Testis (tissue), 3 donors: ENCODE measurements around the gene KCNIP2. TPM values are rescaled to one million over a fixed set of nuclear protein-coding genes. Genes with fewer than 3 reads are reported as not detected.

Experiments used
- DNase-seq: peaks from one replicate; pipeline ENCODE4 v3.0.0-alpha.2; 2019
- H3K27ac ChIP-seq, 2 donors: fragments of 200-600 bp; sonication (generic); one replicate each; pipeline ENCODE4 v1.5.1; 2019
- H3K27me3 ChIP-seq: fragments of 200-600 bp; sonication (generic); one replicate; pipeline ENCODE4 v1.5.1; 2019
- H3K36me3 ChIP-seq: fragments of 200-600 bp; sonication (generic); one replicate; pipeline ENCODE4 v1.5.1; 2017; ENCODE audit warnings: low read depth; ENCODE audit errors: missing control alignments
- H3K4me1 ChIP-seq: fragments of 200-600 bp; sonication (generic); one replicate; pipeline ENCODE4 v1.5.1; 2019
- H3K4me3 ChIP-seq, 2 donors: fragments of 200-600 bp; sonication (generic); one replicate each; pipeline ENCODE4 v1.5.1; 2017 to 2019
- H3K9me3 ChIP-seq: fragments of 200-600 bp; sonication (generic); one replicate; pipeline ENCODE4 v1.5.1; 2017
- CTCF ChIP-seq, 3 experiments: fragments of 450-650 bp in 2 of 3; fragments of 200-600 bp in 1 of 3; sonication (generic) in 1 of 3; IDR thresholded peaks; one replicate each; pipeline ENCODE4 v1.5.1; 2016 to 2019; ENCODE audit warnings: antibody characterized with exemption in 3 of 3, mild to moderate bottlenecking in 2 of 3, moderate library complexity in 1 of 3
- POLR2A ChIP-seq: fragments of 450-650 bp; IDR thresholded peaks from one replicate; pipeline ENCODE4 v1.6.1; 2017; ENCODE audit warnings: antibody characterized with exemption, mild to moderate bottlenecking, moderate library complexity
- WGBS, 2 donors: methylation state at CpG; one replicate each; pipeline ENCODE4 v1.1.5; 2018; 5-methylcytosine and 5-hydroxymethylcytosine counted together
- intact Hi-C: fragments of 100-400 bp; cut with DNase I; formaldehyde crosslinking; loops from one replicate; pipeline ENCODE4 v1.15.1; 2023; ENCODE audit warnings: low total_unique reads
- polyA plus RNA-seq: library from polyadenylated mRNA; stranded (reverse); fragments of 350-450 nt; fragmentation: Illumina TruSeq; extraction: RNeasy Lipid Tissue Mini Kit (QIAGEN cat#74804); gene quantifications from one replicate; pipeline ENCODE4 v1.2.3, GENCODE V29; 2014; ENCODE audit warnings: low read depth, low replicate concordance; ENCODE audit not compliant: insufficient read depth
- total RNA-seq, 2 donors: library from RNA; depleted of rRNA; stranded (reverse); fragments of >200 nt; gene quantifications; one replicate each; pipeline ENCODE4 v1.2.3, GENCODE V29; 2016

KCNIP2 gene
- total and polyA plus RNA-seq, 3 donors from 2014 or later, result 5.1 to 6.8 (median 5.6) TPM

- 3 to 6% methylated on average over 6 to 56 of the region's 56 CpGs for WGBS, 2 donors
Measured at GRCh38 chr10:101830322-101831168, 13.1 kb downstream of the KCNIP2 start.

GRCh38 chr10:101829561-101830315 lies 13.9 kb downstream of the KCNIP2 start:
- TF ChIP-seq POLR2A (no peak), CTCF (IDR thresholded peaks at IDR 0.05) (no peak)
- Histone ChIP-seq H3K9me3 (no peaks in the 10 kb centered on the region), H3K4me1 (peaks cover 11% of the 10 kb centered on the region), H3K27ac (no peak overlapping the region), H3K27me3 (no peaks in the 10 kb centered on the region), H3K4me3 (peak overlapping the region; percentile 19 to 59), H3K36me3 (no peaks in the 10 kb centered on the region)
- intact Hi-C loops, result no loop called here
- WGBS, 2 donors, result 21 to 38% methylated on average over 9 to 23 of the region's 31 CpGs
- DNase-seq, result peak; percentile 77

More at GRCh38 chr10:101830322-101831168, 13.1 kb downstream of the KCNIP2 start:
- peaks cover 11% of the 10 kb centered on the region for H3K4me1 ChIP-seq
- H3K9me3 ChIP-seq, result no peaks in the 10 kb centered on the region
- DNase-seq, result peak; percentile 89
- TF ChIP-seq POLR2A (no peak), CTCF (IDR thresholded peaks at IDR 0.05) (no peak)
- peak overlapping the region; percentile 19 to 59 for H3K4me3 ChIP-seq
- H3K27ac ChIP-seq, result peak overlapping the region in 1 of 2 donors; percentile 28
- H3K27me3 ChIP-seq, result no peaks in the 10 kb centered on the region
- no peaks in the 10 kb centered on the region for H3K36me3 ChIP-seq
- intact Hi-C loops, result no loop called here

DNA sequence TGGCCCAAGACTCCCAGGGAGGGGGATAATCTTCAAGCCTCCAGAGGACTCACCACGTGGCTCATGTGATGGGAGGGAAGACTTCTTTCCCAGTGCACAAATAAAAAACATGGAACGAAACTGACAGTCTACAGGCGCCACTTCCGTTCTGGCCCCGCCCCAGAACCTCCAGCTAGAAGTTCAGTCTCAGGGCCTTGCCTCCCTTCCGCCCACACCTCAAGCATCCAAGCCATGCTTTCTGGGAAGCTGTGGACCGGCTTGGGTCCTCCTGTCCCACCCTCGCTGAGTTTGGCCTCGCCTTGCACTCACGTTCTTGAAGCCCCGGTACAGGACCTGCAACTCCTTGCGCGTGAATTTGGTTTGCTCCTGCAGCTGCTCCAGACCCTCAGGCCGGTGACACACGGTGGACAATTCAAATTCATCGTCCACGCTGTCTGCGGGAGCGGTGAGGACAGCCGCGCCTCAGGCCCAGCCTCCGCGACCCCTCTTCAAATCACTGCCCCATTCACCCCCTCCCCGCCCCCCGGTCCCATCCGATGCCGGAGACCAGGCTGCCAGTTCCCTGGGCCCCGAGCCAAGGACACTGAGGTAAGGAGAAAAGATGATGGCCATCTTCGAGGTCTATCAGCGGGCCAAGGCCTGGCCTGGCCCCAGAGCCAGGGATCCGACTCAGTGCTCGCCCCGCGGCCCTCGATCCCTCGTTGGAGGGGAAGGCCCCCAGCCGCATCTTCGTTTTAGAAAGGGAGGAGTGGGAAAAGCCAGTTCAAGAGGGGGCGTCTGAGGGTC lies 14.6 kb downstream of the KCNIP2 start:
- Histone ChIP-seq H3K9me3 (no peaks in the 10 kb centered on the region), H3K4me3 (peak overlapping the region; percentile 14 to 18), H3K27ac (no peak overlapping the region), H3K4me1 (peaks cover 11% of the 10 kb centered on the region), H3K27me3 (no peaks in the 10 kb centered on the region), H3K36me3 (no peaks in the 10 kb centered on the region)
- peak; percentile 37 for DNase-seq
- WGBS, 2 donors, result 47 to 50% methylated on average over 28 to 39 of the region's 39 CpGs
- intact Hi-C loops, result no loop called here
- TF ChIP-seq CTCF (IDR thresholded peaks at IDR 0.05) (no peak), POLR2A (no peak)

DNA sequence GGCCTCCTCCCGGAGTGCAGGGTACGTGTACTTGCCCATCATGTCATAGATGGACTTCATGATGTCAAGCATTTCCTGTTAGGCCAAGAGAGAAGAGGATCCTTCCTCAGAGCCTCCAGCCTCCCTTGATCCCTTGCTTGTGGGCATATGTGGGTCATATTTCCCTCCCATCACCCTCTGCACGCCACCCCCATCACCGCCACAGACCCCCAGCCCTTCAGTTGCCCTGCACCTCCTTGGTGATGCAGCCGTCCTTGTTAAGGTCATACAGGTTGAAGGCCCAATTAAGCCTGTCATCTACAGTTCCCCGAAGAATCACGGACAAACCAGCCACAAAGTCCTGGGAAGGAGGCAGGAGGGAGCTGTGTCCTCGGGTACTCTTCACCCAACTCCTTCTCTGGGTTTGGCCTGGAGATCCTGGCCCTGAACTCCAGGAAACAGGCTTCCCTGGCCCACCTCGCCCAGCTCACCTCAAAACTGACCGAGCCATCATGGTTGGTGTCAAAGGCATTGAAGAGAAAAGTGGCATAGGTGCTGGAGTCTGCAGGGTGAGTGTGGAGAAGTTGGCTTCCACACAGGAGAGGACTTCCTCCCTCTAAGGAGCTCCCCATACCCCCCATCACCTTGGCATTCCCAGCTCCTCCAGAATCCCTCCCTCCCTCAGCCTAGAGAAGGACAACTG lies 15.5 kb downstream of the KCNIP2 start:
- Histone ChIP-seq H3K27me3 (no peaks in the 10 kb centered on the region), H3K9me3 (no peaks in the 10 kb centered on the region), H3K36me3 (no peaks in the 10 kb centered on the region), H3K4me3 (no peak overlapping the region), H3K27ac (no peak overlapping the region), H3K4me1 (peaks cover 11% of the 10 kb centered on the region)
- DNase-seq, result no peak
- intact Hi-C loops, result no loop called here
- TF ChIP-seq POLR2A (no peak), CTCF (IDR thresholded peaks at IDR 0.05) (no peak)
- WGBS, 2 donors, result 90 to 95% methylated on average over 10 of the region's 10 CpGs
